Erythroblast (primary cell): ENCODE measurements around the gene GAPDHS.

Experiments
- GATA1 ChIP-seq: IDR thresholded peaks from 2 replicates; pipeline ENCODE4 v1.6.1; 2011; ENCODE audit warnings: low read depth, mild to moderate bottlenecking, control low read depth, low read length, moderate library complexity
- POLR2A ChIP-seq: IDR thresholded peaks from 2 replicates; pipeline ENCODE4 v1.6.1; 2011; ENCODE audit warnings: mild to moderate bottlenecking, low read length

DNA sequence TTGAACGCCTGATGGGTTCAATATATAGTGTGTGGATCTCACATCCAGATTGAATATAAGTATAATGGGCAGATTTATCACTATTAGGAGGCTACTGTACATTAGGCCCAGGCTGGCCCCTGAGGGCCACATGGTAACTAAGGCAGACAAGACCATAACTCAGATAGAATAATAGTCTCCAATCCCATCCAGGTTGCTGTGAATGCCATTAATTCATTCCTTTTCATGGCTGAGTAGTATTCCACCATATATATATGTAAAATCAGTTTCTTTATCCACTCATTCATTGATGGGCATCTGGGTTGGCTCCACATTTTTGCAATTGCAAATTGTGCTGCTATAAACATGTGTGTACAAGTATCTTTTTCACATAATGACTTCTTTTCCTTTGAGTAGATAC is 44.7 kb downstream of the GAPDHS start:
- no peak for TF ChIP-seq POLR2A
- no peak for TF ChIP-seq GATA1
